Measurements from ENCODE around the gene TMEM255B. TPM values are rescaled to one million over a fixed set of nuclear protein-coding genes. Genes with fewer than 3 reads are reported as not detected.
"Not testable (repeated sequence)": the region's sequence is repeated elsewhere in the genome, so short reads cannot be mapped to it uniquely, and the experiment has no call there.

TMEM255B gene
- total RNA-seq, 2 experiments from 2014 or later: 1.1 to 1.2 TPM

- Mint-ChIP-seq H3K4me3 (no peak overlapping the region), H3K4me1 (peaks cover 20% of the 10 kb centered on the region)
Observed at GRCh38 chr13:113742000-113742441, 17.0 kb upstream of the TMEM255B start.

GRCh38 chr13:113742445-113743120, 16.4 kb upstream of the TMEM255B start:
- Mint-ChIP-seq H3K36me3 (no peaks in the 10 kb centered on the region), H3K4me3 (no peak overlapping the region), H3K27ac (no peak overlapping the region), H3K9me3 (no peaks in the 10 kb centered on the region), H3K27me3 (peaks cover 49% of the 10 kb centered on the region), H3K4me1 (peaks cover 20% of the 10 kb centered on the region)
- DNase-seq: no peak

More at GRCh38 chr13:113742000-113742441, 17.0 kb upstream of the TMEM255B start:
- Mint-ChIP-seq H3K9me3 (no peaks in the 10 kb centered on the region), H3K36me3 (no peaks in the 10 kb centered on the region), H3K27ac (no peak overlapping the region), H3K27me3 (peaks cover 49% of the 10 kb centered on the region)
- DNase-seq: peak; percentile 45

DNA sequence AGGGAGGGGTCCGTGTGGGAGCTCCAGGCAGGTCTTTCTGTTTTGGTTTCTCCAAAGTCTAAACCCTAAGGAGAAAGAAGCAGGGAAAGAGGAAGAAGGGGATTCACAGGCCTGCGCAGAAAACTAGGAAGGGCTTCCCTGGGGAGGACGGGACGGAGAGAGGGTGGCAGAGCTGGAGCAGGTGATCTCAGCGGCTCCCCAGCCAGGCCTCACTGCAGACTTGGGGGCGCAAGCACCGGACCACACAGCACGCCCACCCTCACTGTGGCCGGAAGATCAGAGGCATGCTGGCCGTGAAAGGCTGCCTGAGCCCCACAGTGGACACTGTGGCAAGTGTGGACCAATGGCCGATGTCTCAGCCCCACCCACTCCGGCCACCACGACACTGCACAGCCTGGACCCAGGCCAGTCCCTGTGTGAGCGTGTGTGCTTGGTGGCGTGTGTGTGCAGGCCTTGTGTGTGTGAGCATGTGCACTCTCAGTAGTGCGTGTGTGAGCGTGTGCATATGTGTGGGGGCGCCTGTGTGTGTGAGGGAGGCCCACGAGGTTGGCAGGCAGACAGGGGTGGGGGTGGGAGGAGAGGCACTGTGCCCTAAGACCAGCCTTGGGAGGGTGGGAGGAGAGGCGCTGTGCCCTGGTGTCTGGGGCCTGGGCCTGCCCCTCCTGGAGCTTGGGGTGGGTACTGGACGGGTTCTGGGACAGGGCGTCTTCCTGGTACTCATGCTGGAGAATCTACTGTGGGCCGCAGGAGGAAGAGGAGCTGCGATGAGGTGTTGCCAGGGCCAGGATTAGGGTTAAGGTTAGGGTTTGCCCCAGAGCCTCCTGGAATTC, 15.4 kb upstream of the TMEM255B start:
- no peak overlapping the region for H3K4me3 Mint-ChIP-seq

DNA sequence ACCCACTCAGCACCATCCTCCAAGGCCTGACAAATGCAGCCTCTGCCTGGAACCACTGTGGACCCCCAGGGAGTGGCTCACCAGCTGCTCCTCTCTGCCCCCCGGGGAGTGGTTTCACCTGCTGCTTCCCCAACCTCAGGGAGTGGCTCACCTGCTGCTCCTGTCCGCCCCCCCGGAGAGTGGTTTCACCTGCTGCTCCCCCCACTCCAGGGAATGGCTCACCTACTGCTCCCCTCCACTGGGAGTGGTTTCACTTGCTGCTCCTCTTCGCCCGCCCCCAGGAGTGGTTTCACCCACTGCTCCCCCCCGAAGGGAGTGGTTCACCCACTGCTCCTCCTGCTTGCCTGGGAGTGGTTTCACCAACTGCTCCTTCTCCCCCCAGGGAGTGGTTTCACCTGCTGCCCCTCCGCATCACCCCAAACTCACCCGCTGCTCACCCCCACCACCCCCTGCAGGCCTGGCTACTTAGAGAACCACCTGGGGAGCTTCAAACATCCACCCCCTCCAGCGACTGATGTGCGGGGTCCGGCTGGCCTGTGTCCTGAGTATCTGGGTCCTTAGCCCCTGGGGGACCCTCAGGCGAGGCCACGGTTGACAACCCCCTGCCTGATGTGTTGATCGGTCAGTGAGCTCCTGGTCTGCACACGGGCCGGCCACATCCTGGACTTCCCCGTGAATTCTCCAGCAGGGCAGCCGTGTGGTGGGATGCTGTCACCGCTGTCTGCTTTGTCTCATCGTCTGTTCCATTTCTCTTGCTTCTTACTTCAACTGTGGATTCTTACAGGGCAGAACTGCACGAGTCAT, 14.6 kb upstream of the TMEM255B start:
- Mint-ChIP-seq H3K4me1 (peaks cover 20% of the 10 kb centered on the region), H3K4me3 (no peak overlapping the region), H3K27ac (no peak overlapping the region), H3K27me3 (peaks cover 47% of the 10 kb centered on the region), H3K9me3 (no peaks in the 10 kb centered on the region), H3K36me3 (no peaks in the 10 kb centered on the region)
- DNase-seq: no peak

More for the DNA sequence above, 15.4 kb upstream of the TMEM255B start:
- Mint-ChIP-seq H3K27me3 (peaks cover 49% of the 10 kb centered on the region), H3K9me3 (no peaks in the 10 kb centered on the region), H3K4me1 (peaks cover 20% of the 10 kb centered on the region), H3K36me3 (no peaks in the 10 kb centered on the region), H3K27ac (no peak overlapping the region)
- DNase-seq: no peak

DNA sequence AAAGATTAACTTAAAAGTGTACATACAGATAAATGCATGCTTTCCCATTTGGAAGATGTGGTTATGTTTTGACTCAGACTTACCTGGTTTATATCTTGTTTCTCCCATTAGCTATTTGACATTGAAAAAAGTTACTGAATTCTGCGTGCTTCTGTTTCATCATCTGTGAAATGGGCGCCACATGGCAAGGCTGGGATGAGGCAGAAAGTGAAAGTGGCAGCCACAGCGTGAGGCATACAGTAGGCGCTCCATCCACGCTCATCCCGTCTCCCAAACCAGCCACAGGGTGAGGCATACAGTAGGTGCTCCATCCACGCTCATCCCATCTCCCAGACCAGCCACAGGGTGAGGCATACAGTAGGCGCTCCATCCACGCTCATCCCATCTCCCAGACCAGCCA, 14.0 kb upstream of the TMEM255B start:
- H3K36me3 Mint-ChIP-seq: no peaks in the 10 kb centered on the region
- H3K4me3 Mint-ChIP-seq: no peak overlapping the region
- peaks cover 40% of the 10 kb centered on the region for H3K27me3 Mint-ChIP-seq
- H3K4me1 Mint-ChIP-seq: peaks cover 20% of the 10 kb centered on the region
- no peak for DNase-seq
- no peaks in the 10 kb centered on the region for H3K9me3 Mint-ChIP-seq
- no peak overlapping the region for H3K27ac Mint-ChIP-seq

GRCh38 chr13:113745500-113746142, 13.4 kb upstream of the TMEM255B start:
- not testable (repeated sequence) for H3K27ac Mint-ChIP-seq, DNase-seq, H3K36me3 Mint-ChIP-seq, H3K9me3 Mint-ChIP-seq, H3K4me3 Mint-ChIP-seq
- Mint-ChIP-seq H3K4me1 (peaks cover 18% of the 10 kb centered on the region), H3K27me3 (peaks cover 35% of the 10 kb centered on the region)

- Mint-ChIP-seq H3K4me1 (peaks cover 14% of the 10 kb centered on the region), H3K27ac (no peak overlapping the region), H3K36me3 (no peaks in the 10 kb centered on the region), H3K4me3 (no peak overlapping the region), H3K9me3 (no peaks in the 10 kb centered on the region), H3K27me3 (peaks cover 30% of the 10 kb centered on the region)
- no peak for DNase-seq
Observed at GRCh38 chr13:113746143-113746525, 12.9 kb upstream of the TMEM255B start.

GRCh38 chr13:113746671-113747070, 12.4 kb upstream of the TMEM255B start:
- Mint-ChIP-seq H3K27ac (no peak overlapping the region), H3K4me1 (peaks cover 9% of the 10 kb centered on the region), H3K4me3 (no peak overlapping the region), H3K27me3 (peaks cover 24% of the 10 kb centered on the region), H3K36me3 (no peaks in the 10 kb centered on the region), H3K9me3 (no peaks in the 10 kb centered on the region)
- no peak for DNase-seq

DNA sequence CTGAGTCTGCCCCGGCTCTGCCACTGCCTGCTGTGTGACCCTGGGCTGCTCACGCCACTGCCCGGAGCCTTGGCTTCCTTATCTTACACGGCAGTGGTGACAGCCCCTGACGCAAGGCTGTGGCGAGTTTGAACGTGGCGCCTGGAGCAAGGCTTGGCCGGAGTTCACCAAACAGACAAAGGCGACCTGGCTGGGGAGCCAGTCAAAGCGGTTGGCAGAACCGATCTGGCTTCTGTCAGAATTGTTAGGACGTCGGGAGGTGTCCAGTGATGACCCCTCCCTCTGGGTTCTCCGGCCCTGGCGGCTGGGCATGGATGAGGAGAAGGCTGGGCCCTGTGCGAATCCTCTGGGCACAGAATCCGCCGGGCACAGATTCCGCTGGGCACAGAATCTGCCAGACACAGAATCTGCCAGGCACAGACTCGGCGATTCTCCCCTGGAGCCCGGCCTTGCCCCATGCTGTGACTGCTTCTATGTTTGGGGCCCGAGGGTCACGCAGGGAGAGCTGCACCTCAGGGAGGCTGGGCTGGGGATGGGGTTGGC, 11.7 kb upstream of the TMEM255B start:
- Mint-ChIP-seq H3K36me3 (no peaks in the 10 kb centered on the region), H3K9me3 (no peaks in the 10 kb centered on the region), H3K4me1 (peaks cover 2% of the 10 kb centered on the region), H3K27me3 (peaks cover 17% of the 10 kb centered on the region), H3K27ac (no peak overlapping the region), H3K4me3 (no peak overlapping the region)
- DNase-seq: no peak

DNA sequence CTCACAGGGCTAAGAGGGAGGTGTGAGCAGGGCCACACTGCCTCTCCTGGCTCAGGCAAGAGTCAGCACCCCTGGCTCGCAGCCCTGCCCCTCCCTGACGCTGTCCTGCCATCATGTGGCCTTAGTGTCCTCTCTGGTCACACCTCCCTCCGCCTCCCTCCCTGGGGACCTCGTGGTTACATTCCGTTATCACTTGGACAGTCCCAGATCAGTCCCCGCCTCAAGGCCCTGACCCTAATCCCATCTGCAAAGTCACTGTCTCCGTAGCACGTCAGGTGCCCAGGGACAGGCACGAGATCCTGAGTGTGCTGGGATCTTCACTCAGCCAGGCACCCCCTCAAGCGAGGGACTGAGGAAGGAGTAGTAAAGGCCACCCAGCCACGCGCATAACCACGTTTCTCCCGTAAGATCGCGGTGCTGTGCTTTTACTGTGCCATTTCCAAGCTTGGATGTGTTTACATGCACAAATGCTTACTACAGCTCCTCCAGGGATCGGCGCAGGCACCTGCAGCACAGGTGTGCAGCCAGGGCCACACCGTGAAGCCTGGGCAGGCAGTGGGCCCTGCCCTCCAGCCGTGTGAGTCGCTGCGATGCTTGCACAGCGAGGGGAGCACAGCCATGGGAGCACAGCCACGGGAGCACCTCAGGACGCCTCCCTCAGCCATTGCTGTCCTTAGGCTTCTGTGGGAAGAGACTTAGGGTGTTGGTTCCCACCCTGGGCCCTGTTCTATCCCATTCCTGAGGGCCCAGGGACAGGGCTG, 10.7 kb upstream of the TMEM255B start:
- no peaks in the 10 kb centered on the region for H3K36me3 Mint-ChIP-seq
- H3K27me3 Mint-ChIP-seq: peaks cover 10% of the 10 kb centered on the region
- no peaks in the 10 kb centered on the region for H3K9me3 Mint-ChIP-seq
- no peak overlapping the region for H3K27ac Mint-ChIP-seq
- no peaks in the 10 kb centered on the region for H3K4me1 Mint-ChIP-seq
- DNase-seq: no peak
- H3K4me3 Mint-ChIP-seq: no peak overlapping the region

- H3K27ac Mint-ChIP-seq: no peak overlapping the region
- H3K36me3 Mint-ChIP-seq: no peaks in the 10 kb centered on the region
- DNase-seq: no peak
- H3K9me3 Mint-ChIP-seq: no peaks in the 10 kb centered on the region
- no peak overlapping the region for H3K4me3 Mint-ChIP-seq
- H3K27me3 Mint-ChIP-seq: peaks cover 3% of the 10 kb centered on the region
- H3K4me1 Mint-ChIP-seq: no peaks in the 10 kb centered on the region
Observed at GRCh38 chr13:113748862-113749451, 10.1 kb upstream of the TMEM255B start.

GRCh38 chr13:113749507-113749906, 9.5 kb upstream of the TMEM255B start:
- peaks cover 2% of the 10 kb centered on the region for H3K27me3 Mint-ChIP-seq
- H3K36me3 Mint-ChIP-seq: no peaks in the 10 kb centered on the region
- no peaks in the 10 kb centered on the region for H3K4me1 Mint-ChIP-seq
- H3K4me3 Mint-ChIP-seq: no peak overlapping the region
- H3K27ac Mint-ChIP-seq: no peak overlapping the region
- H3K9me3 Mint-ChIP-seq: no peaks in the 10 kb centered on the region
- no peak for DNase-seq

DNA sequence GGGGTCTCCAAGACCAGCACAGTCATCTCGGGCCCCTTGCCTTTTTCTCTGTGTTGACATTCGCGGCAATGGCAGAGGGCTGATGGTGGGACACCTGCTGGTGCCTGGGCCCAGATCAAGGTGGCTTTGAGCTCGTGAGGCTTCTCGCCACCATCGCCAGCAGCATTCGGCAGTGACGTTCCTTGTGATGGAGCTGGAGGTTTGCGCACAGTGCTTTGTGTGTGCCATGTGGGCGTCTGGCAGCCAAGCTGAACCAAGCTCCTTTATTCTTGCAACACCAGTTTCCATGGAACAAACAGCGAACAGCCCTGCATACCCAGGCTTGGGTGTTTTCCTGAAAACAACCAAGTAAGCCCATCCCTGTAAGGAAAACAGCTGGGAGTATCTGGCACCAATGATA, 9.1 kb upstream of the TMEM255B start:
- no peak for DNase-seq
- Mint-ChIP-seq H3K36me3 (no peaks in the 10 kb centered on the region), H3K9me3 (no peaks in the 10 kb centered on the region), H3K27ac (no peak overlapping the region), H3K4me3 (no peak overlapping the region), H3K4me1 (no peaks in the 10 kb centered on the region), H3K27me3 (peaks cover 4% of the 10 kb centered on the region)

Measured in activated naive CD8-positive, alpha-beta T cell treated with anti-CD3 and anti-CD28 coated beads for 36 hours (primary cell).